A549 (cell line): ENCODE data around the gene BLMH. TPM values are rescaled to one million over a fixed set of nuclear protein-coding genes. Genes with fewer than 3 reads are reported as not detected.

Experiments used
- ATAC-seq, 2 experiments: fragments of 200-7000 bp in 1 of 2; fragments of >200 bp in 1 of 2; cut with Nextera tagmentation in 1 of 2; cut with Tn5 transposase in 1 of 2; 3 replicates each; pipeline versions ENCODE4 v1.8.0 to v1.9.1; 2018 to 2020; ENCODE audit warnings: mild to moderate bottlenecking in 1 of 2, moderate library complexity in 1 of 2
- CTCF ChIA-PET: fragments of 300-600 bp; sonication (Branson Sonifier 250); formaldehyde crosslinking; extraction: SDS; loops from one replicate; lab custom pipeline; 2021; ENCODE audit warnings: antibody characterized with exemption, inconsistent platforms; lab: Yijun Ruan, JAX
- POLR2A ChIA-PET: fragments of 350-600 bp; formaldehyde crosslinking; extraction: SDS; loops from one replicate; lab custom pipeline; 2021; ENCODE audit warnings: antibody characterized with exemption, inconsistent platforms; lab: Yijun Ruan, JAX
- DNase-seq, 2 experiments: peaks; one replicate each; pipeline versions ENCODE4 v3.0.0 to v3.0.0-alpha.2; 2011 to 2016; ENCODE audit warnings: low read depth in 1 of 2, low spot score in 1 of 2
- FAIRE-seq: peaks from 2 replicates; lab custom pipeline; 2011; peaks lifted over from hg19 to GRCh38; lab: Jason Lieb, UNC
- H3K27ac ChIP-seq, 2 experiments: fragments of >200 bp; sonication (Bioruptor Twin); formaldehyde crosslinking; 3 replicates each; pipeline ENCODE4 v1.5.1; 2016 to 2017
- H3K4me1 ChIP-seq: fragments of >200 bp; sonication (Bioruptor Twin); formaldehyde crosslinking; 3 replicates; pipeline ENCODE4 v1.6.1; 2016
- H3K4me2 ChIP-seq: fragments of >200 bp; sonication (Bioruptor Twin); formaldehyde crosslinking; 3 replicates; pipeline ENCODE4 v1.6.1; 2016
- H3K4me3 ChIP-seq: fragments of >200 bp; sonication (Bioruptor Twin); formaldehyde crosslinking; 3 replicates; pipeline ENCODE4 v1.5.1; 2016
- H3K9me3 ChIP-seq: fragments of >200 bp; sonication (Bioruptor Twin); formaldehyde crosslinking; 3 replicates; pipeline ENCODE4 v1.6.1; 2016
- CBX2 ChIP-seq: fragments of 200-600 bp; sonication (generic); IDR thresholded peaks from 2 replicates; pipeline ENCODE4 v1.6.1; 2016; ENCODE audit warnings: low read depth, mild to moderate bottlenecking, borderline replicate concordance
- CBX8 ChIP-seq: fragments of 200-600 bp; sonication (generic); IDR thresholded peaks from 2 replicates; pipeline ENCODE4 v1.6.1; 2016
- CEBPB ChIP-seq, 2 experiments: fragments of >200 bp in 1 of 2; sonication (Bioruptor Twin) in 1 of 2; formaldehyde crosslinking in 1 of 2; IDR thresholded peaks; 2 replicates each; pipeline ENCODE4 v1.6.1; 2012 to 2016
- CHD2 ChIP-seq: fragments of 150-350 bp; IDR thresholded peaks from 2 replicates; pipeline ENCODE4 v1.6.1; 2014; ENCODE audit warnings: low read length; ENCODE audit not compliant: partially characterized antibody
- CHD4 ChIP-seq: fragments of 200-600 bp; sonication (generic); IDR thresholded peaks from 2 replicates; pipeline ENCODE4 v1.6.1; 2016; ENCODE audit warnings: antibody characterized with exemption, mild to moderate bottlenecking, borderline replicate concordance
- EHMT2 ChIP-seq: fragments of 200-600 bp; sonication (generic); IDR thresholded peaks from 2 replicates; pipeline ENCODE4 v1.6.1; 2016; ENCODE audit warnings: antibody characterized with exemption, low read depth, mild to moderate bottlenecking, moderate library complexity
- ESRRA ChIP-seq: fragments of 150-350 bp; IDR thresholded peaks from 2 replicates; pipeline ENCODE4 v1.6.1; 2014; ENCODE audit warnings: mild to moderate bottlenecking, low read length, borderline replicate concordance
- FOXS1 ChIP-seq: fragments of 250-450 bp; sonication (Bioruptor Pico); IDR thresholded peaks from 2 replicates; pipeline ENCODE4 v1.5.0; 2020; ENCODE audit warnings: mild to moderate bottlenecking, moderate library complexity
- HDAC2 ChIP-seq: fragments of 200-600 bp; sonication (generic); IDR thresholded peaks from 2 replicates; pipeline ENCODE4 v1.6.1; 2016
- HES2 ChIP-seq: fragments of >200 bp; sonication (Bioruptor Twin); formaldehyde crosslinking; IDR thresholded peaks from 2 replicates; pipeline ENCODE4 v1.6.1; 2016
- HEYL ChIP-seq: fragments of 250-450 bp; sonication (Bioruptor Pico); IDR thresholded peaks from 2 replicates; pipeline ENCODE4 v1.8.0; 2021; ENCODE audit warnings: mild to moderate bottlenecking, moderate library complexity
- JUNB ChIP-seq: fragments of >200 bp; sonication (Bioruptor Twin); formaldehyde crosslinking; IDR thresholded peaks from 2 replicates; pipeline ENCODE4 v1.6.1; 2016
- KDM1A ChIP-seq: fragments of 200-600 bp; sonication (generic); IDR thresholded peaks from 2 replicates; pipeline ENCODE4 v1.6.1; 2016; ENCODE audit warnings: low read depth, mild to moderate bottlenecking
- NR3C1 ChIP-seq: fragments of >200 bp; sonication (Bioruptor Twin); formaldehyde crosslinking; IDR thresholded peaks from 3 replicates; pipeline ENCODE4 v1.6.1; 2017
- PBX3 ChIP-seq: IDR thresholded peaks from 2 replicates; pipeline ENCODE4 v1.6.1; 2012
- PHF8 ChIP-seq: fragments of 200-600 bp; sonication (generic); IDR thresholded peaks from 2 replicates; pipeline ENCODE4 v1.6.1; 2016; ENCODE audit warnings: low read depth, mild to moderate bottlenecking, antibody characterized with exemption, moderate library complexity, borderline replicate concordance
- POLR2A ChIP-seq: IDR thresholded peaks from 2 replicates; pipeline ENCODE4 v1.6.1; 2012; ENCODE audit warnings: mild to moderate bottlenecking, low read length
- POLR2AphosphoS2 ChIP-seq: conservative IDR thresholded peaks from 2 replicates; pipeline ENCODE4 v1.6.1; 2012; ENCODE audit warnings: low read length, improper control_type of control experiment, inconsistent platforms
- RARB ChIP-seq: fragments of 250-450 bp; sonication (Bioruptor Pico); IDR thresholded peaks from 2 replicates; pipeline ENCODE4 v1.8.0; 2021; ENCODE audit warnings: mild to moderate bottlenecking, moderate library complexity
- RNF2 ChIP-seq: fragments of 200-600 bp; sonication (generic); IDR thresholded peaks from 2 replicates; pipeline ENCODE4 v1.6.1; 2016; ENCODE audit warnings: low read depth, mild to moderate bottlenecking, antibody characterized with exemption, moderate library complexity, borderline replicate concordance
- ZNF302 ChIP-seq: fragments of 250-450 bp; sonication (Bioruptor Pico); IDR thresholded peaks from 2 replicates; pipeline ENCODE4 v1.9.0; 2021; ENCODE audit warnings: inconsistent platforms, mild to moderate bottlenecking, moderate library complexity
- ZSCAN20 ChIP-seq: fragments of 250-450 bp; sonication (Bioruptor Pico); IDR thresholded peaks from 2 replicates; pipeline ENCODE4 v1.8.0; 2022; ENCODE audit warnings: mild to moderate bottlenecking, moderate library complexity
- WGBS: methylation state at CpG from one replicate; pipeline ENCODE4 v1.1.6; 2017; ENCODE audit errors: missing lambda C conversion rate; 5-methylcytosine and 5-hydroxymethylcytosine counted together
- polyA plus RNA-seq, 4 experiments: library from polyadenylated mRNA; depleted of rRNA in 3 of 4; stranded (reverse); fragments of >200 nt; fragmentation: RNase III in 1 of 4; extraction: RNeasy Plus Mini Kit Qiagen cat#74134 plus additional on column Dnase treatment in 1 of 4; gene quantifications; 2 replicates in 3 of 4; 3 replicates in 1 of 4; pipeline ENCODE4 v1.2.3, GENCODE V29; 2011 to 2017
- TF ChIP-seq, protein P1 (sequence below): IDR thresholded peaks from 2 replicates; pipeline ENCODE4 v1.6.1; 2012
- TF ChIP-seq, protein P2 (sequence below): fragments of 150-350 bp; IDR thresholded peaks from 2 replicates; pipeline ENCODE4 v1.6.1; 2014; ENCODE audit warnings: low read depth, mild to moderate bottlenecking, low read length
- TF ChIP-seq, protein P3 (sequence below): IDR thresholded peaks from 2 replicates; pipeline ENCODE4 v1.6.1; 2012; ENCODE audit warnings: low read depth, borderline replicate concordance

The BLMH gene
- polyA plus RNA-seq, 2 of the 4 experiments (the other 2 are of a cell fraction) = 38.5 to 66.4 TPM

GRCh38 chr17:30315106-30315505 lies 23.4 kb upstream of the BLMH start:
- Histone ChIP-seq H3K4me1 (no peaks in the 10 kb centered on the region), H3K9me3 (no peaks in the 10 kb centered on the region), H3K27ac (no peak overlapping the region), H3K4me3 (no peak overlapping the region), H3K4me2 (no peak overlapping the region)
- 36% methylated on average over 2 of the region's 2 CpGs for WGBS
- ChIA-PET CTCF (interaction anchor here (1.0 to 3.8 kb wide), 6 partner anchors 7 to 210 kb away, joined by 3 to 16 read pairs (median 4); no protein-coding TSS in a partner anchor), POLR2A (no interaction called here)
- TF ChIP-seq RARB (no peak), FOXS1 (CRISPR knock-in tag) (no peak), KDM1A (no peak), CBX2 (no peak), ESRRA (no peak), CHD2 (no peak), NR3C1 (no peak), POLR2AphosphoS2 (no peak), ZSCAN20 (CRISPR knock-in tag) (no peak), HEYL (CRISPR knock-in tag) (no peak)
- TF ChIP-seq, protein P1, sequence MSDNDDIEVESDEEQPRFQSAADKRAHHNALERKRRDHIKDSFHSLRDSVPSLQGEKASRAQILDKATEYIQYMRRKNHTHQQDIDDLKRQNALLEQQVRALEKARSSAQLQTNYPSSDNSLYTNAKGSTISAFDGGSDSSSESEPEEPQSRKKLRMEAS = no peak
- TF ChIP-seq, protein P2, sequence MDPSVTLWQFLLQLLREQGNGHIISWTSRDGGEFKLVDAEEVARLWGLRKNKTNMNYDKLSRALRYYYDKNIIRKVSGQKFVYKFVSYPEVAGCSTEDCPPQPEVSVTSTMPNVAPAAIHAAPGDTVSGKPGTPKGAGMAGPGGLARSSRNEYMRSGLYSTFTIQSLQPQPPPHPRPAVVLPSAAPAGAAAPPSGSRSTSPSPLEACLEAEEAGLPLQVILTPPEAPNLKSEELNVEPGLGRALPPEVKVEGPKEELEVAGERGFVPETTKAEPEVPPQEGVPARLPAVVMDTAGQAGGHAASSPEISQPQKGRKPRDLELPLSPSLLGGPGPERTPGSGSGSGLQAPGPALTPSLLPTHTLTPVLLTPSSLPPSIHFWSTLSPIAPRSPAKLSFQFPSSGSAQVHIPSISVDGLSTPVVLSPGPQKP = no peak
- DNase-seq = no peak
- peak; percentile 77 for FAIRE-seq
- ATAC-seq = no peak

DNA sequence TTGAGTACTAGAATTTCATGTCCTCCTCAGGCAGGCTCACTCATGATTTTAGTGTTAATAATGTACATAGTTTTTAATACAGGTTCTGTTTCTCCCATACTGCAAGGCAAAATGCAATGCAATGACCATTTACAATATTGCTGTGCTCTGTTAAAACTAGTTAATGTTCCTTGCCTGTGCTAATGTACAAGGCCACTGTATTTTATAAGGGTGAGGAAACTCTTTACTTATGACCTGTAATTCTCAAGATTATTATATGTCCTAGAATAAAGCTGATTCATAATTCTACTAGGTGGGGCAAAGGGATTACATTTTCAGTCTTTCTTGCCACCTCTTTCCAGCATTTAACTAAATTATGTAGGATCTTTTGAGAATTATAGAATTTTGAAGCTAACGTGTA lies 22.7 kb upstream of the BLMH start:
- no peak for TF ChIP-seq CHD4
- TF ChIP-seq PBX3 = no peak
- no peak for TF ChIP-seq JUNB
- TF ChIP-seq, protein P3, sequence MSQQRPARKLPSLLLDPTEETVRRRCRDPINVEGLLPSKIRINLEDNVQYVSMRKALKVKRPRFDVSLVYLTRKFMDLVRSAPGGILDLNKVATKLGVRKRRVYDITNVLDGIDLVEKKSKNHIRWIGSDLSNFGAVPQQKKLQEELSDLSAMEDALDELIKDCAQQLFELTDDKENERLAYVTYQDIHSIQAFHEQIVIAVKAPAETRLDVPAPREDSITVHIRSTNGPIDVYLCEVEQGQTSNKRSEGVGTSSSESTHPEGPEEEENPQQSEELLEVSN = no peak
- FAIRE-seq (no peak), ATAC-seq (no peak), DNase-seq (no peak)
- CTCF ChIA-PET = interaction anchor here (1.1 to 3.8 kb wide), 5 partner anchors 9 to 209 kb away, joined by 3 to 16 read pairs (median 5); no protein-coding TSS in a partner anchor
- no peaks in the 10 kb centered on the region for H3K9me3 ChIP-seq
- H3K27ac ChIP-seq = no peak overlapping the region
- WGBS = 80% methylated on average over 1 of the region's 1 CpG
- no peak overlapping the region for H3K4me3 ChIP-seq
- no peaks in the 10 kb centered on the region for H3K4me1 ChIP-seq
- POLR2A ChIA-PET = no interaction called here
- no peak overlapping the region for H3K4me2 ChIP-seq

GRCh38 chr17:30312226-30312625 lies 20.5 kb upstream of the BLMH start:
- Histone ChIP-seq H3K4me1 (peaks cover 6% of the 10 kb centered on the region; the same call in 2 of the 3 replicates), H3K9me3 (no peaks in the 10 kb centered on the region), H3K4me2 (no peak overlapping the region), H3K27ac (no peak overlapping the region)
- no peak for FAIRE-seq
- 28% methylated on average over 2 of the region's 2 CpGs for WGBS
- TF ChIP-seq CHD4 = no peak
- no peak for TF ChIP-seq KDM1A
- no peak for TF ChIP-seq CBX8
- TF ChIP-seq PBX3 = no peak
- TF ChIP-seq, protein P1 = no peak
- TF ChIP-seq POLR2A = no peak
- no peak for TF ChIP-seq PHF8
- no peak for TF ChIP-seq HDAC2
- no peak for TF ChIP-seq HES2
- TF ChIP-seq CBX2 = no peak
- no peak for TF ChIP-seq EHMT2
- TF ChIP-seq, protein P3 = no peak
- no peak for TF ChIP-seq CEBPB (IDR thresholded peaks at IDR 0.05)
- TF ChIP-seq, protein P2 = no peak
- no peak for TF ChIP-seq RNF2
- no peak for TF ChIP-seq ZNF302
- TF ChIP-seq, all 56 proteins: peak for 0
- ChIA-PET CTCF (interaction anchor here (0.6 to 3.8 kb wide), 6 partner anchors 10 to 187 kb away, joined by 3 to 16 read pairs (median 4); partner anchors contain the start of gene BLMH), POLR2A (no interaction called here)
- DNase-seq (no peak), ATAC-seq (no peak)
- no peak overlapping the region for H3K4me3 ChIP-seq
